Left lung (tissue), 10 donors: Measurements from ENCODE around the gene DGKQ. TPM values are rescaled to one million over a fixed set of nuclear protein-coding genes. Genes with fewer than 3 reads are reported as not detected.

Experiments
- ATAC-seq: fragments of 200-7000 bp; cut with Tn5 transposase; one replicate; pipeline ENCODE4 v1.9.1; 2020; ENCODE audit warnings: moderate library complexity
- DNase-seq, 4 donors: peaks; one replicate each; pipeline ENCODE4 v3.0.0-alpha.2; 2013 to 2020
- H3K27ac ChIP-seq, 2 donors: fragments of 200-600 bp; sonication (generic) in 1 of 2; one replicate each; pipeline versions ENCODE4 v1.5.0 to v1.8.0; 2020 to 2021
- H3K27me3 ChIP-seq, 2 donors: fragments of 200-600 bp; sonication (generic) in 1 of 2; one replicate each; pipeline versions ENCODE4 v1.5.0 to v1.8.0; 2020 to 2021
- H3K36me3 ChIP-seq, 2 donors: fragments of 200-600 bp; sonication (generic) in 1 of 2; one replicate each; pipeline versions ENCODE4 v1.5.0 to v1.8.0; 2020 to 2021
- H3K4me1 ChIP-seq, 2 donors: fragments of 200-600 bp; one replicate each; pipeline ENCODE4 v1.8.0; 2021
- H3K4me3 ChIP-seq, 2 donors: fragments of 200-600 bp; sonication (generic) in 1 of 2; one replicate each; pipeline versions ENCODE4 v1.5.0 to v1.8.0; 2020 to 2021; ENCODE audit warnings: mild to moderate bottlenecking in 1 of 2
- H3K9me3 ChIP-seq, 2 donors: fragments of 200-600 bp; sonication (generic) in 1 of 2; one replicate each; pipeline versions ENCODE4 v1.5.0 to v1.8.0; 2020 to 2021
- CTCF ChIP-seq, 2 donors: fragments of 200-600 bp; sonication (generic) in 1 of 2; IDR thresholded peaks; one replicate each; pipeline versions ENCODE4 v1.5.0 to v1.8.0; 2021; ENCODE audit warnings: antibody characterized with exemption in 2 of 2
- intact Hi-C, 2 donors: fragments of 100-400 bp; cut with DNase I; formaldehyde crosslinking; loops; one replicate each; pipeline versions ENCODE4 v1.11.2 to v1.14.2; 2022
- polyA plus RNA-seq, 6 donors: library from polyadenylated mRNA; unstranded; fragments of 120-200 nt; gene quantifications; one replicate each; pipeline ENCODE4 v1.2.1, GENCODE V29; 2013; ENCODE audit not compliant: insufficient read length in 6 of 6
- total RNA-seq, 2 donors: library from RNA; stranded (reverse); fragmentation: NEBNext Ultra II Directional; extraction: Animal tissue kit (Norgen Biotek cat#: 25700); gene quantifications; one replicate each; pipeline ENCODE4 v1.2.1, GENCODE V29; 2021
- donor health status: DM: no; HTN: yes; CAD: no.
- donor health status: DM: no; HTN: no; CAD: no.

The DGKQ gene
- total and polyA plus RNA-seq, 8 donors: 5.0 to 19.8 (median 6.7) TPM

GRCh38 chr4:954211-955020 is 19.0 kb downstream of the DGKQ start:
- intact Hi-C loops: no loop called here
- Histone ChIP-seq H3K27ac (no peak overlapping the region), H3K4me3 (no peak overlapping the region), H3K9me3 (no peaks in the 10 kb centered on the region), H3K4me1 (no peaks in the 10 kb centered on the region), H3K36me3 (peaks cover 0 to 63% of the 10 kb centered on the region in 2 donors), H3K27me3 (no peaks in the 10 kb centered on the region)
- no peak for TF ChIP-seq CTCF (IDR thresholded peaks at IDR 0.05)
- peak in 2 of 4 donors; percentile 16 to 33 for DNase-seq
- ATAC-seq: no peak

GRCh38 chr4:953574-953915 is 19.8 kb downstream of the DGKQ start:
- Histone ChIP-seq H3K4me3 (no peak overlapping the region), H3K9me3 (no peaks in the 10 kb centered on the region), H3K27ac (no peak overlapping the region), H3K4me1 (no peaks in the 10 kb centered on the region), H3K36me3 (peaks cover 0 to 54% of the 10 kb centered on the region in 2 donors), H3K27me3 (no peaks in the 10 kb centered on the region)
- ATAC-seq (no peak), DNase-seq (peak in 1 of 4 donors; percentile 6)
- no peak for TF ChIP-seq CTCF (IDR thresholded peaks at IDR 0.05)
- intact Hi-C loops: no loop called here

DNA sequence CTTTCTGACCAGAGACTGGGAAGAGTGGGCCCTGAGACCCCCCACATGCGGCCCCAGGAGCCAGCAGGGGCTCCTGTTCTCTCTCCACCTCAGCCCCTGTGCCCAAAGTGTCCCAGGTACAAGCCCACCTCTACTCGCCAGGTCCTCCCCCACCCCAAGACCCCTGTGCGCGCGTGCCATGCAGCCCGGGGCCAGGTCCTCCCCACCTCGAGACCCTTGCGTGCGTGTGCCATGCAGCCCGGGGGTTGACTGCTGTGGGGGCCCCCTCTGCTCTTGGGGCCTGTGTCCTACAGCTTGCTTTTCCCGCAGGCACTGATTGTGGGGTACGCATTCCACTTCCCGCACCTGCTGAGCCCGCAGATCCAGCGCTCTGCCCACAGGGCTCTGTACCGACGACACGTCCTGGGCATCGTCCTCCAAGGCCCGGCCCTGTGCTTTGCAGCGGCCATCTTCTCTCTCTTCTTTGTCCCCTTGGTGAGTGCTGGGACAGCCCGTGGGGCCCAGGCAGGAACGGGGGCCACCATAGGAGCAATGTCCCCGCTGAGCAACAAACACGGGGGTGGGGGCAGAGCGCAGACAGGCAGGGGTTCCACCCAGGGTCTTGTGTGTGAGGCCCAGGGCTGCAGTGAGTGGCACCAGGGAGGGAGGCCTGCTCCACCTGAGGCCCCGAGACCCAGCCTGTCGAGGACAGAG is 20.3 kb downstream of the DGKQ start:
- H3K4me1 ChIP-seq: no peaks in the 10 kb centered on the region
- TF ChIP-seq CTCF (IDR thresholded peaks at IDR 0.05): no peak
- H3K27ac ChIP-seq: no peak overlapping the region
- H3K4me3 ChIP-seq: no peak overlapping the region
- H3K36me3 ChIP-seq: peaks cover 0 to 49% of the 10 kb centered on the region in 2 donors
- intact Hi-C loops: no loop called here
- H3K27me3 ChIP-seq: no peaks in the 10 kb centered on the region
- no peak for ATAC-seq
- peak in 2 of 4 donors; percentile 30 to 64 for DNase-seq
- no peaks in the 10 kb centered on the region for H3K9me3 ChIP-seq

GRCh38 chr4:951594-952468 is 21.5 kb downstream of the DGKQ start:
- H3K9me3 ChIP-seq: no peaks in the 10 kb centered on the region
- no peak overlapping the region for H3K4me3 ChIP-seq
- H3K4me1 ChIP-seq: no peaks in the 10 kb centered on the region
- H3K27me3 ChIP-seq: no peaks in the 10 kb centered on the region
- TF ChIP-seq CTCF (IDR thresholded peaks at IDR 0.05): no peak
- ATAC-seq: no peak
- DNase-seq: peak in 2 of 4 donors; percentile 3 to 52
- intact Hi-C loops: no loop called here
- peaks cover 0 to 37% of the 10 kb centered on the region in 2 donors for H3K36me3 ChIP-seq
- no peak overlapping the region for H3K27ac ChIP-seq
